Sigmoid colon (tissue), 7 donors: Measurements from ENCODE around the gene TYMP. TPM values are rescaled to one million over a fixed set of nuclear protein-coding genes. Genes with fewer than 3 reads are reported as not detected.

Experiments used
- DNase-seq: peaks from one replicate; pipeline ENCODE4 v3.0.0-alpha.2; 2019
- H3K27ac ChIP-seq, 4 donors: fragments of 200-600 bp; sonication (generic); one replicate each; pipeline ENCODE4 v1.5.1; 2016 to 2019; ENCODE audit warnings: mild to moderate bottlenecking in 1 of 4
- H3K27me3 ChIP-seq, 3 donors: fragments of 200-600 bp; sonication (generic); one replicate each; pipeline ENCODE4 v1.5.1; 2019; ENCODE audit warnings: mild to moderate bottlenecking in 1 of 3
- H3K36me3 ChIP-seq, 4 donors: fragments of 200-600 bp; sonication (generic); one replicate each; pipeline ENCODE4 v1.5.1; 2016 to 2019
- H3K4me1 ChIP-seq, 4 donors: fragments of 200-600 bp; sonication (generic); one replicate each; pipeline ENCODE4 v1.5.1; 2017 to 2019
- H3K4me3 ChIP-seq, 4 donors: fragments of 200-600 bp; sonication (generic); one replicate each; pipeline ENCODE4 v1.5.1; 2017 to 2019; ENCODE audit warnings: mild to moderate bottlenecking in 2 of 4, moderate library complexity in 1 of 4
- H3K9me3 ChIP-seq, 4 donors: fragments of 200-600 bp in 3 of 4; sonication (generic) in 3 of 4; one replicate each; pipeline versions ENCODE4 v1.5.1 to v1.6.1; 2013 to 2019
- CTCF ChIP-seq, 4 experiments: fragments of 450-650 bp in 3 of 4; fragments of 200-600 bp in 1 of 4; IDR thresholded peaks; one replicate each; pipeline ENCODE4 v1.5.1; 2016 to 2019; ENCODE audit warnings: antibody characterized with exemption in 4 of 4, mild to moderate bottlenecking in 3 of 4, moderate library complexity in 2 of 4
- EP300 ChIP-seq, 4 donors: sonication (generic); formaldehyde crosslinking; IDR thresholded peaks; one replicate each; pipeline ENCODE4 v1.6.1; 2017; ENCODE audit warnings: antibody characterized with exemption in 4 of 4
- POLR2A ChIP-seq, 2 donors: fragments of 450-650 bp; IDR thresholded peaks; one replicate each; pipeline ENCODE4 v1.6.1; 2016; ENCODE audit warnings: antibody characterized with exemption in 2 of 2, mild to moderate bottlenecking in 2 of 2, moderate library complexity in 2 of 2
- POLR2AphosphoS5 ChIP-seq, 4 donors: sonication (generic); formaldehyde crosslinking; IDR thresholded peaks; one replicate each; pipeline ENCODE4 v1.6.1; 2017; ENCODE audit warnings: antibody characterized with exemption in 4 of 4
- WGBS, 2 donors: extraction: QIAGEN DNeasy Blood & Tissue Kit; methylation state at CpG; one replicate each; pipeline ENCODE4 v1.1.7; 2013; 5-methylcytosine and 5-hydroxymethylcytosine counted together
- intact Hi-C: fragments of 100-400 bp; cut with DNase I; formaldehyde crosslinking; loops from one replicate; pipeline ENCODE4 v1.15.1; 2023
- polyA plus RNA-seq, 3 donors: library from polyadenylated mRNA; stranded (reverse); fragments of 200-250 nt; gene quantifications; one replicate each; pipeline ENCODE4 v1.2.3, GENCODE V29; 2013
- total RNA-seq, 4 donors: library from RNA; depleted of rRNA; stranded (reverse); fragments of >200 nt; gene quantifications; one replicate each; pipeline ENCODE4 v1.1.0, GENCODE V29; 2016
- donor health status: healthy with polysubstance abuse.
- donor health status: Bipolar disorder and iron deficiency.
- donor health status: healthy.

Gene TYMP
- total and polyA plus RNA-seq, 7 donors: 17.4 to 169 (median 23.0) TPM

DNA sequence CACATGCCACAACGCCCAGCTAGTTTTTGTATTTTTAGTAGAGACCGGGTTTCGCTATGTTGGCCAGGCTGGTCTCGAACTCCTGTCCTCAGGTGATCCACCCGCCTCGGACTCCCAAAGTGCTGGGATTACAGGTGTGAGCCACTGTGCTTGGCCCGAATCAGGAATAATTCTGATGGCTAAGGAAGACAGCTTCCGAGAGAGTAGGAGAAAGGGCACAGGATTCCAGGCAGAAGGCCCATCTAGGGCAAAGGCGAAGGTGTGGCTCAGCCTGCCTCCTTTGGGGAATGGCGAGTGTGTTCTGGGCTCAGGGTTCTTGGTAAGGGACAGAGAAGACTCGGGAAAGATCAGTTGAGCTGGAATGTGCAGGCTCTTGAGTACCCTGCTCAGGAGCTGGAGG, 34.5 kb upstream of the TYMP start:
- no peak for TF ChIP-seq CTCF (IDR thresholded peaks at IDR 0.05)
- TF ChIP-seq EP300 (IDR thresholded peaks at IDR 0.05): no peak
- TF ChIP-seq POLR2AphosphoS5 (IDR thresholded peaks at IDR 0.05): no peak
- TF ChIP-seq POLR2A (IDR thresholded peaks at IDR 0.05): no peak
- Histone ChIP-seq H3K27ac (no peak overlapping the region), H3K27me3 (no peaks in the 10 kb centered on the region), H3K9me3 (no peaks in the 10 kb centered on the region), H3K4me3 (no peak overlapping the region), H3K4me1 (peaks cover 0 to 11% (median 8%) of the 10 kb centered on the region in 4 donors), H3K36me3 (peaks cover 0 to 4% (median 0%) of the 10 kb centered on the region in 4 donors)
- intact Hi-C loops: loop anchor here (5.0 kb wide), 1 partner anchor 37 kb away; the partner anchor contains the start of gene SCO2
- no peak for DNase-seq
- WGBS, 2 donors: 35 to 76% methylated on average over 11 of the region's 11 CpGs

GRCh38 chr22:50563413-50564160, 33.8 kb upstream of the TYMP start:
- TF ChIP-seq EP300 (IDR thresholded peaks at IDR 0.05) (no peak), POLR2A (IDR thresholded peaks at IDR 0.05) (no peak), POLR2AphosphoS5 (IDR thresholded peaks at IDR 0.05) (no peak), CTCF (IDR thresholded peaks at IDR 0.05) (no peak)
- Histone ChIP-seq H3K36me3 (no peaks in the 10 kb centered on the region), H3K27ac (peak overlapping the region in 3 of 4 donors; percentile 36 to 53 (median 40)), H3K4me1 (peaks cover 0 to 11% (median 8%) of the 10 kb centered on the region in 4 donors), H3K4me3 (peak overlapping the region; percentile 29 to 63 (median 55)), H3K9me3 (no peaks in the 10 kb centered on the region), H3K27me3 (no peaks in the 10 kb centered on the region)
- DNase-seq: no peak
- 8 to 30% methylated on average over 17 of the region's 17 CpGs for WGBS, 2 donors
- intact Hi-C loops: loop anchor here (2.0 to 5.0 kb wide), 3 partner anchors 19 to 55 kb away; partner anchors contain the start of genes CHKB, NCAPH2 and SCO2

- peak within 1 kb of the TSS in 3 of 4 donors; percentile 36 to 53 (median 40) for H3K27ac ChIP-seq
- intact Hi-C loops: loop anchor here (1.0 to 5.0 kb wide), 4 partner anchors 20 to 58 kb away; partner anchors contain the start of genes CHKB, NCAPH2 and SCO2
Observed at GRCh38 chr22:50562523-50563412, 33.0 kb upstream of the TYMP start, which contains the start of gene SYCE3. TSS of gene SYCE3 (minus strand) at chr22:50562919. CDS start at chr22:50556405, 6,514 bp downstream.

More at GRCh38 chr22:50562523-50563412, 33.0 kb upstream of the TYMP start, which contains the start of gene SYCE3:
- Histone ChIP-seq H3K9me3 (no peaks in the 10 kb centered on the region), H3K4me1 (peaks cover 0 to 11% (median 8%) of the 10 kb centered on the region in 4 donors), H3K4me3 (peak within 1 kb of the TSS; percentile 29 to 63 (median 55)), H3K27me3 (no peaks in the 10 kb centered on the region), H3K36me3 (no peaks in the 10 kb centered on the region)
- peak; percentile 98 for DNase-seq
- TF ChIP-seq EP300 (IDR thresholded peaks at IDR 0.05): no peak
- peak; percentile 38 to 84 (median 66) for TF ChIP-seq POLR2AphosphoS5 (IDR thresholded peaks at IDR 0.05)
- TF ChIP-seq POLR2A (IDR thresholded peaks at IDR 0.05): peak in 1 of 2 donors; percentile 85
- TF ChIP-seq CTCF (IDR thresholded peaks at IDR 0.05): peak; percentile 78 to 97 (median 90)
- 2 to 5% methylated on average over 61 of the region's 61 CpGs for WGBS, 2 donors
